MCF 10A (cell line): Measurements from ENCODE around the gene HOXB6. TPM values are rescaled to one million over a fixed set of nuclear protein-coding genes. Genes with fewer than 3 reads are reported as not detected.

ENCODE experiments used
- BruUV-seq: library from RNA; stranded (reverse); fragments of 400-500 nt; replicated peaks from 2 replicates; lab custom pipeline; 2021; lab: Mats Ljungman, UMichigan
- CTCF ChIA-PET: fragments of 300-600 bp; sonication (Branson Sonifier 250); formaldehyde crosslinking; extraction: SDS; loops from one replicate; lab custom pipeline; 2021; ENCODE audit warnings: antibody characterized with exemption, inconsistent platforms; lab: Yijun Ruan, JAX
- POLR2A ChIA-PET: fragments of 300-600, 350-650 bp; sonication (Branson Sonifier 250); formaldehyde crosslinking; extraction: SDS; loops from one replicate; lab custom pipeline; 2020; ENCODE audit warnings: antibody characterized with exemption, inconsistent platforms; lab: Yijun Ruan, JAX
- DNase-seq: peaks from one replicate; pipeline ENCODE4 v3.0.0-alpha.2; 2018; ENCODE audit not compliant: unreplicated experiment
- H3K27ac Mint-ChIP-seq: one replicate; pipeline ENCODE4 v1.8.0; 2022; ENCODE audit warnings: mild to moderate bottlenecking, low read depth, mixed read lengths; ENCODE audit not compliant: unreplicated experiment
- H3K27me3 Mint-ChIP-seq: one replicate; pipeline ENCODE4 v1.8.0; 2022; ENCODE audit warnings: mixed read lengths; ENCODE audit not compliant: insufficient read depth, unreplicated experiment
- H3K36me3 Mint-ChIP-seq: one replicate; pipeline ENCODE4 v1.8.0; 2022; ENCODE audit warnings: mild to moderate bottlenecking, moderate library complexity, mixed read lengths; ENCODE audit not compliant: insufficient read depth, unreplicated experiment
- H3K4me1 Mint-ChIP-seq: one replicate; pipeline ENCODE4 v1.8.0; 2022; ENCODE audit warnings: mixed read lengths; ENCODE audit not compliant: insufficient read depth, unreplicated experiment
- H3K4me3 Mint-ChIP-seq: one replicate; pipeline ENCODE4 v1.8.0; 2022; ENCODE audit warnings: mild to moderate bottlenecking, moderate library complexity, mixed read lengths; ENCODE audit not compliant: unreplicated experiment
- H3K9me3 Mint-ChIP-seq: one replicate; pipeline ENCODE4 v1.8.0; 2022; ENCODE audit warnings: mixed read lengths; ENCODE audit not compliant: unreplicated experiment
- intact Hi-C: fragments of 100-400 bp; cut with micrococcal nuclease; formaldehyde crosslinking; loops from 2 replicates; pipeline ENCODE4 v1.14.1; 2022
- total RNA-seq: library from RNA; stranded (reverse); gene quantifications from 2 replicates; pipeline ENCODE4 v1.2.3, GENCODE V29; 2022
- TF ChIP-seq, protein P1 (sequence below): fragments of 200-600 bp; IDR thresholded peaks from one replicate; pipeline ENCODE4 v1.8.0; 2022; ENCODE audit warnings: antibody characterized with exemption, mild to moderate bottlenecking; ENCODE audit not compliant: unreplicated experiment

HOXB6 gene
- total RNA-seq, 1 experiment from 2014 or later = not detected

DNA sequence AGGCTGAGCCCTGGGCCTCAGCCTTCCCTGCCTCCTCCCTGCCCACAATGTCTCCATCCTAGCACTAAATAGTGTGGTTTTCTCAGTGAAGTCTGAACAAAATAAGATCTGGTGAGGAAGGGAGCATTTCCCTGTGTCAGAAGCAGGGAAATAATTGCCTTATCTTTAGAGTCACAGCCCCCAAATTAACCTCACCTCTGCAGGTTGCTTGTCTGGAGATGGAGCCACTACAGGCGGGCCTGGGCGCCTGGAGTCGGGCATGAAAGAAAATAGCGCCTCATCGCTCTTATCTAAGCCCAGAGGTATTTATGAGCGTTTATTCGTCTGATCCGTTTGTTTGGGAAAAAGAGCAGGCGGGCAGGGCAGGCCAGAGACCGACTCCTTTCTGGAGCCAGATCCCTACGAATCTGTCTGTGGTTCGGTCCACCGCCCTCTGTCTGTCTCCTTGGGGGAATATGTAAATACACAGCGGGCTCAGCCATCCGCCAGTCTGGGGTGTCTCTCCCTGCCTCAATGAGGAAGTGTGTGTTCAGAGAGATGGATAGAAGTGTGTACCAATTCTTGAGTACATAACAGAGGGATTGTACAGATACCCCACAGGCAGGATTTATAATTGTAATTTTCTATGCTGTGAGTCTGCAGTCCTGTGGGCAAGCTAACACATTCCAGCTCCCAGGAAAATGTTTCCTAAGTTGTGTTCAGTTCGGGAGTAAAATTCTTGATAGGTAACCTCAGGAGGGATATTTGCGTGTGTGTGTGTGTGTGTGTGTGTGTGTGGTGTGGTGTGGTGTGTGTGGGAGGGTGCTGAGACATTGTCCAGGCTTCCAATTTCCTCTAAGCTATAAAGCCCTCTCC is 4.3 kb downstream of the HOXB6 start:
- H3K4me1 Mint-ChIP-seq = peaks cover 5% of the 10 kb centered on the region
- no peak for DNase-seq
- H3K27ac Mint-ChIP-seq = no peak overlapping the region
- no peak overlapping the region for H3K4me3 Mint-ChIP-seq
- intact Hi-C loops = no loop called here
- peaks cover 79% of the 10 kb centered on the region for H3K27me3 Mint-ChIP-seq
- no peaks in the 10 kb centered on the region for H3K36me3 Mint-ChIP-seq
- ChIA-PET CTCF (interaction anchor here (0.8 to 1.4 kb wide), 2 partner anchors 253 to 260 kb away, joined by 3 read pairs; no protein-coding TSS in a partner anchor), POLR2A (no interaction called here)
- TF ChIP-seq, protein P1, sequence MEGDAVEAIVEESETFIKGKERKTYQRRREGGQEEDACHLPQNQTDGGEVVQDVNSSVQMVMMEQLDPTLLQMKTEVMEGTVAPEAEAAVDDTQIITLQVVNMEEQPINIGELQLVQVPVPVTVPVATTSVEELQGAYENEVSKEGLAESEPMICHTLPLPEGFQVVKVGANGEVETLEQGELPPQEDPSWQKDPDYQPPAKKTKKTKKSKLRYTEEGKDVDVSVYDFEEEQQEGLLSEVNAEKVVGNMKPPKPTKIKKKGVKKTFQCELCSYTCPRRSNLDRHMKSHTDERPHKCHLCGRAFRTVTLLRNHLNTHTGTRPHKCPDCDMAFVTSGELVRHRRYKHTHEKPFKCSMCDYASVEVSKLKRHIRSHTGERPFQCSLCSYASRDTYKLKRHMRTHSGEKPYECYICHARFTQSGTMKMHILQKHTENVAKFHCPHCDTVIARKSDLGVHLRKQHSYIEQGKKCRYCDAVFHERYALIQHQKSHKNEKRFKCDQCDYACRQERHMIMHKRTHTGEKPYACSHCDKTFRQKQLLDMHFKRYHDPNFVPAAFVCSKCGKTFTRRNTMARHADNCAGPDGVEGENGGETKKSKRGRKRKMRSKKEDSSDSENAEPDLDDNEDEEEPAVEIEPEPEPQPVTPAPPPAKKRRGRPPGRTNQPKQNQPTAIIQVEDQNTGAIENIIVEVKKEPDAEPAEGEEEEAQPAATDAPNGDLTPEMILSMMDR = no peak
- BruUV-seq = no TSS peak
- no peaks in the 10 kb centered on the region for H3K9me3 Mint-ChIP-seq

DNA sequence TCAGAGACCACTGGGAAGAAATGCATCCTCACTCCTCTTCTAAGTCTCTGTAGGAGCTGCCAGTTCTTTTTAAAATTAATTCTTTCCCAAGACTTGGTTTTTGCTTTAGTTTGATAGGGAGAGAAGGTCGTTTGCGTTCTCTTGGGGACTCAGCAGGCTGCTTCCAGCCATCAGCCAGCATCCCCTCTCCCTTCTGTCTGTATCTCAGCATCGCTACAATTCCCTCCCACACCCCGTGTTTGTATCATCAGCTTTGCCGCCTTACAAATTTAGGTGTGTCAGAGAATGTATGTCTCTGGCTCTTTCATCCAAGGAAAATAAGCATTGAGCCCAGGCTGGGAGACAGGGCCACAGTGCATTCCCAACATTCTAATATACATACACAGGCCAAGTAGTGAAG is 5.4 kb downstream of the HOXB6 start:
- intact Hi-C loops = no loop called here
- Mint-ChIP-seq H3K4me3 (no peak overlapping the region), H3K4me1 (no peaks in the 10 kb centered on the region), H3K27ac (no peak overlapping the region), H3K27me3 (peaks cover 68% of the 10 kb centered on the region), H3K9me3 (no peaks in the 10 kb centered on the region), H3K36me3 (no peaks in the 10 kb centered on the region)
- no TSS peak for BruUV-seq
- POLR2A ChIA-PET = interaction anchor here (0.7 kb wide), 1 partner anchor 22 kb away, joined by 3 read pairs; no protein-coding TSS in a partner anchor
- TF ChIP-seq, protein P1 = no peak
- DNase-seq = no peak
- CTCF ChIA-PET = no interaction called here

DNA sequence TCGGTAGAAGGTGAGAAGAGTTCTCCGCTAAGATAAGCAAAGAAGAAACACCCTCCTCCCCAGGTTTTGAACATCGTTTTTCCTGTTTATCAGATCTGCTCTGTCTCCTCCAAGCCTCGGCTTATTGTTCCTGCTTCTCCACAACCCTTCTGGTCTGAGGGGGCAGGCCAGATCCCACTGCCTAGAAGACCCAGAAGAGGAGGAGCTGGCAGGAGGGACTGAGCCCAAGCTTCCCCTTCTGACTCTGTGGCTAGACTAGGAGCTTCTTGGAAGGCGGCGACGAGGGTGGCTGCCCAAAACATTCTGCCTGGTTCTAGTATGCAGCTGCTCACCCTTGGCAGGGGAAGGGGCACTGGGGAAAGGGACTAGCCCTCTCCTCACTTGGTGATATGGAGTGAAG is 6.0 kb downstream of the HOXB6 start:
- ChIA-PET POLR2A (no interaction called here), CTCF (interaction anchor here (0.5 to 0.7 kb wide), 2 partner anchors 419 to 502 kb away, joined by 3 to 4 read pairs; no protein-coding TSS in a partner anchor)
- Mint-ChIP-seq H3K4me3 (no peak overlapping the region), H3K9me3 (no peaks in the 10 kb centered on the region), H3K4me1 (no peaks in the 10 kb centered on the region), H3K36me3 (no peaks in the 10 kb centered on the region), H3K27me3 (peaks cover 62% of the 10 kb centered on the region), H3K27ac (no peak overlapping the region)
- no TSS peak for BruUV-seq
- intact Hi-C loops = no loop called here
- DNase-seq = no peak
- TF ChIP-seq, protein P1 = no peak

- H3K27ac Mint-ChIP-seq = peak overlapping the region; percentile 46
- intact Hi-C loops = no loop called here
- CTCF ChIA-PET = interaction anchor here (0.5 to 0.7 kb wide), 2 partner anchors 418 to 501 kb away, joined by 3 to 4 read pairs; no protein-coding TSS in a partner anchor
- no peaks in the 10 kb centered on the region for H3K36me3 Mint-ChIP-seq
- POLR2A ChIA-PET = no interaction called here
- H3K4me3 Mint-ChIP-seq = peak overlapping the region; percentile 66
- H3K9me3 Mint-ChIP-seq = no peaks in the 10 kb centered on the region
- TF ChIP-seq, protein P1 = no peak
- peaks cover 57% of the 10 kb centered on the region for H3K27me3 Mint-ChIP-seq
- no TSS peak for BruUV-seq
- DNase-seq = peak; percentile 38
- no peaks in the 10 kb centered on the region for H3K4me1 Mint-ChIP-seq
Measured at GRCh38 chr17:48597778-48598631, 6.8 kb downstream of the HOXB6 start.
